Stimulated activated naive CD8-positive, alpha-beta T cell treated with anti-CD3 and anti-CD28 coated beads, Interleukin-15, amount 100 ng/mL, for 72 hours (primary cell): Measurements from ENCODE around the gene USP50.

ENCODE experiments used
- ATAC-seq: fragments of 150-1000 bp; cut with Tn5 transposase; 2 replicates; pipeline ENCODE4 v1.10.0; 2021; ENCODE audit warnings: mild to moderate bottlenecking, moderate library complexity
- DNase-seq, 2 donors: peaks; one replicate each; pipeline ENCODE4 v3.0.0; 2021 to 2022
- H3K27ac Mint-ChIP-seq, 2 donors: one replicate each; pipeline ENCODE4 v1.8.0; 2022; ENCODE audit warnings: mild to moderate bottlenecking in 2 of 2, mixed read lengths in 2 of 2, moderate library complexity in 2 of 2
- H3K27me3 Mint-ChIP-seq: one replicate; pipeline ENCODE4 v1.8.0; 2022; ENCODE audit warnings: mixed read lengths
- H3K4me1 Mint-ChIP-seq: one replicate; pipeline ENCODE4 v1.8.0; 2022; ENCODE audit warnings: mild to moderate bottlenecking, mixed read lengths
- H3K4me3 Mint-ChIP-seq, 2 donors: one replicate each; pipeline ENCODE4 v1.8.0; 2022; ENCODE audit warnings: mild to moderate bottlenecking in 2 of 2, mixed read lengths in 2 of 2, moderate library complexity in 1 of 2
- H3K9me3 Mint-ChIP-seq, 2 donors: one replicate each; pipeline ENCODE4 v1.8.0; 2022; ENCODE audit warnings: mixed read lengths in 2 of 2

USP50 gene

GRCh38 chr15:50471072-50471471 is 75.4 kb downstream of the USP50 start:
- DNase-seq (no peak), ATAC-seq (no peak)
- no peak overlapping the region for H3K4me3 Mint-ChIP-seq
- H3K27me3 Mint-ChIP-seq, result no peaks in the 10 kb centered on the region
- H3K27ac Mint-ChIP-seq, result no peak overlapping the region
- peaks cover 8% of the 10 kb centered on the region for H3K4me1 Mint-ChIP-seq
- H3K9me3 Mint-ChIP-seq, result no peaks in the 10 kb centered on the region

GRCh38 chr15:50463423-50464358 is 82.8 kb downstream of the USP50 start:
- Mint-ChIP-seq H3K4me3 (no peak overlapping the region), H3K27ac (peak overlapping the region in 1 of 2 donors; percentile 86)
- ATAC-seq, result peak; percentile 58

GRCh38 chr15:50458348-50459112 is 87.9 kb downstream of the USP50 start:
- Mint-ChIP-seq H3K27ac (peak overlapping the region in 1 of 2 donors; percentile 44), H3K4me3 (no peak overlapping the region), H3K4me1 (no peaks in the 10 kb centered on the region), H3K27me3 (no peaks in the 10 kb centered on the region), H3K9me3 (no peaks in the 10 kb centered on the region)
- DNase-seq, result no peak
- no peak for ATAC-seq

More at GRCh38 chr15:50463423-50464358, 82.8 kb downstream of the USP50 start:
- Mint-ChIP-seq H3K9me3 (no peaks in the 10 kb centered on the region), H3K27me3 (no peaks in the 10 kb centered on the region), H3K4me1 (peaks cover 12% of the 10 kb centered on the region)
- DNase-seq, result no peak

GRCh38 chr15:50452927-50453326 is 93.5 kb downstream of the USP50 start:
- ATAC-seq (no peak), DNase-seq (no peak)
- Mint-ChIP-seq H3K9me3 (no peaks in the 10 kb centered on the region), H3K27me3 (no peaks in the 10 kb centered on the region), H3K27ac (no peak overlapping the region), H3K4me1 (no peaks in the 10 kb centered on the region), H3K4me3 (no peak overlapping the region)
